Right lobe of liver (tissue), 4 donors: ENCODE results near the gene FASTK.

ENCODE experiments used
- POLR2A ChIP-seq: fragments of 450-650 bp; IDR thresholded peaks from one replicate; pipeline ENCODE4 v1.6.1; 2017; ENCODE audit warnings: antibody characterized with exemption, mild to moderate bottlenecking
- TF ChIP-seq, protein P1 (sequence below), 4 donors: fragments of 200-600 bp in 3 of 4; fragments of 450-650 bp in 1 of 4; IDR thresholded peaks; one replicate each; pipeline versions ENCODE4 v1.5.1 to v1.8.0; 2016 to 2022; ENCODE audit warnings: antibody characterized with exemption in 4 of 4, mild to moderate bottlenecking in 2 of 4
- donor health status: DM: no; HTN: no; CAD: no.
- donor health status: DM: no; HTN: no; CAD: no.
- donor health status: DM: no; HTN: yes; CAD: no.

DNA sequence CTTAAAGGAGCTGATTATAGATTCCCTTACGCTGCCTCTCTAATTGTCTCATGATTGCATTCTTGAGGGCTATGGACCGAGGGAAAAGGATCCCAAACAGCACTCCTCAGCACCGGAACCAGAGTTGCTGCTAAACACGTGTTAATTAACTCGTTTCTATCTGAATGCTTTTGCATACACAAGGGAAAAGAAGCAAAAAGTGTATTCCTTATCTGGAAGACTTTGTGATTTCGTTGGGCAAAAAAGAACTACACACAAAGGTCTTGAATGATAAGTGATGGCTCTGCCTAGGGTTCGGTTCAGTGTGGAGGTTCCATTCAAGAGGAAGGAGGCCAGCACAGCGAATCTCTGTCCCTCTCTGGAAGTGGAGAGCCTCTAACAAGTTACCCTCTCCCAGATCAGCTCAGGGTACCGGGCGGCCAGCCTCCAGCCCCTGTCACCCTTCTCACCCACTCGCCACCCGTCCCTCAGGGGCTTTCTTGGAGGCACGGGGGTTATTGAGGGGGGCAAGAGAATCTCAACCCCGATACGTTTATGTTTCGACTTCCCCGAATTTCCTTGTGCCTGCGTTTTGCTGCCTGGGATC, 21.7 kb downstream of the FASTK start:
- TF ChIP-seq, protein P1, sequence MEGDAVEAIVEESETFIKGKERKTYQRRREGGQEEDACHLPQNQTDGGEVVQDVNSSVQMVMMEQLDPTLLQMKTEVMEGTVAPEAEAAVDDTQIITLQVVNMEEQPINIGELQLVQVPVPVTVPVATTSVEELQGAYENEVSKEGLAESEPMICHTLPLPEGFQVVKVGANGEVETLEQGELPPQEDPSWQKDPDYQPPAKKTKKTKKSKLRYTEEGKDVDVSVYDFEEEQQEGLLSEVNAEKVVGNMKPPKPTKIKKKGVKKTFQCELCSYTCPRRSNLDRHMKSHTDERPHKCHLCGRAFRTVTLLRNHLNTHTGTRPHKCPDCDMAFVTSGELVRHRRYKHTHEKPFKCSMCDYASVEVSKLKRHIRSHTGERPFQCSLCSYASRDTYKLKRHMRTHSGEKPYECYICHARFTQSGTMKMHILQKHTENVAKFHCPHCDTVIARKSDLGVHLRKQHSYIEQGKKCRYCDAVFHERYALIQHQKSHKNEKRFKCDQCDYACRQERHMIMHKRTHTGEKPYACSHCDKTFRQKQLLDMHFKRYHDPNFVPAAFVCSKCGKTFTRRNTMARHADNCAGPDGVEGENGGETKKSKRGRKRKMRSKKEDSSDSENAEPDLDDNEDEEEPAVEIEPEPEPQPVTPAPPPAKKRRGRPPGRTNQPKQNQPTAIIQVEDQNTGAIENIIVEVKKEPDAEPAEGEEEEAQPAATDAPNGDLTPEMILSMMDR (IDR thresholded peaks at IDR 0.05) = no peak
- no peak for TF ChIP-seq POLR2A
